ENCODE data around the gene NFE2L2. TPM values are rescaled to one million over a fixed set of nuclear protein-coding genes. Genes with fewer than 3 reads are reported as not detected.

Gene NFE2L2
- total and polyA plus RNA-seq, 2 donors (not counting 1 experiment from before 2014, with no cell fraction given), result 16.8 to 93.6 TPM

- H3K4me3 Mint-ChIP-seq, result no peak overlapping the region
- Histone ChIP-seq H3K79me2 (ENCODE audit: control insufficient read depth, insufficient read depth, low read length) (no peaks in the 10 kb centered on the region), H3K27ac (ENCODE audit: low read length in 2 of 2) (no peak overlapping the region), H2AFZ (ENCODE audit: insufficient read depth, low read depth, low read length, poor library complexity, severe bottlenecking) (no peak overlapping the region), H3K4me1 (ENCODE audit: control insufficient read depth in 2 of 2, insufficient read depth in 2 of 2, low read length in 2 of 2) (no peaks in the 10 kb centered on the region), H3K4me2 (replicated peaks; ENCODE audit: low read depth, low read length, poor library complexity, severe bottlenecking) (no peak overlapping the region), H3K9ac (ENCODE audit: low read length) (no peak overlapping the region), H3K9me3 (ENCODE audit: control extremely low read depth in 1 of 3, control insufficient read depth in 2 of 3, insufficient read depth in 1 of 3, low read length in 2 of 3) (no peaks in the 10 kb centered on the region), H4K20me1 (ENCODE audit: control insufficient read depth, insufficient read depth, low read length, poor library complexity, severe bottlenecking) (no peaks in the 10 kb centered on the region), H3K27me3 (replicated peaks in 1 of 4; ENCODE audit: control extremely low read depth in 1 of 4, control insufficient read depth in 3 of 4, insufficient read depth in 4 of 4, low read length in 3 of 4) (no peaks in the 10 kb centered on the region), H3K4me3 (ENCODE audit: control extremely low read depth in 1 of 5, extremely low read depth in 1 of 5, insufficient read depth in 1 of 5, low read depth in 2 of 5, low read length in 4 of 5) (no peak overlapping the region), H3K36me3 (replicated peaks in 1 of 2; ENCODE audit: control extremely low read depth in 1 of 2, control insufficient read depth in 1 of 2, extremely low read depth in 1 of 2, insufficient read depth in 2 of 2, low read length in 1 of 2) (no peaks in the 10 kb centered on the region)
- WGBS (ENCODE audit: insufficient coverage), result no CpG with 5 or more reads among the region's 1 CpG
- ChIA-PET POLR2A (no interaction called here), CTCF (no interaction called here)
- intact Hi-C loops (cut with micrococcal nuclease), result no loop called here
- H3K4me1 Mint-ChIP-seq, result no peaks in the 10 kb centered on the region
- no peak for ATAC-seq (ENCODE audit: low read depth)
- DNase-seq, result no peak
- H3K27ac Mint-ChIP-seq, result no peak overlapping the region
- TF ChIP-seq EZH2 (IDR thresholded peaks at IDR 0.05; ENCODE audit: borderline replicate concordance, insufficient read depth, low read depth, low read length, poor library complexity, severe bottlenecking), result no peak
- no peak for TF ChIP-seq CTCF (IDR thresholded peaks at IDR 0.05)
- H3K9me3 Mint-ChIP-seq (ENCODE audit: insufficient read depth), result no peaks in the 10 kb centered on the region
- no peaks in the 10 kb centered on the region for H3K27me3 Mint-ChIP-seq
These were observed 71.7 kb downstream of the NFE2L2 start for GRCh38 chr2:177192788-177193187.

GRCh38 chr2:177190941-177191340, 73.6 kb downstream of the NFE2L2 start:
- H3K27ac Mint-ChIP-seq, result no peak overlapping the region
- no peaks in the 10 kb centered on the region for H3K36me3 ChIP-seq (replicated peaks in 1 of 2; ENCODE audit: control extremely low read depth in 1 of 2, control insufficient read depth in 1 of 2, extremely low read depth in 1 of 2, insufficient read depth in 2 of 2, low read length in 1 of 2)

More at GRCh38 chr2:177190941-177191340, 73.6 kb downstream of the NFE2L2 start:
- Histone ChIP-seq H3K27ac (ENCODE audit: low read length in 2 of 2) (no peak overlapping the region), H2AFZ (ENCODE audit: insufficient read depth, low read depth, low read length, poor library complexity, severe bottlenecking) (no peak overlapping the region), H3K4me3 (ENCODE audit: control extremely low read depth in 1 of 5, extremely low read depth in 1 of 5, insufficient read depth in 1 of 5, low read depth in 2 of 5, low read length in 4 of 5) (no peak overlapping the region), H3K9ac (ENCODE audit: low read length) (no peak overlapping the region), H3K4me2 (replicated peaks; ENCODE audit: low read depth, low read length, poor library complexity, severe bottlenecking) (no peak overlapping the region), H3K27me3 (replicated peaks in 1 of 4; ENCODE audit: control extremely low read depth in 1 of 4, control insufficient read depth in 3 of 4, insufficient read depth in 4 of 4, low read length in 3 of 4) (no peaks in the 10 kb centered on the region), H3K4me1 (ENCODE audit: control insufficient read depth in 2 of 2, insufficient read depth in 2 of 2, low read length in 2 of 2) (no peaks in the 10 kb centered on the region), H3K79me2 (ENCODE audit: control insufficient read depth, insufficient read depth, low read length) (no peaks in the 10 kb centered on the region), H3K9me3 (ENCODE audit: control extremely low read depth in 1 of 3, control insufficient read depth in 2 of 3, insufficient read depth in 1 of 3, low read length in 2 of 3) (no peaks in the 10 kb centered on the region), H4K20me1 (ENCODE audit: control insufficient read depth, insufficient read depth, low read length, poor library complexity, severe bottlenecking) (no peaks in the 10 kb centered on the region)
- DNase-seq (no peak), ATAC-seq (ENCODE audit: low read depth) (no peak)
- Mint-ChIP-seq H3K4me3 (no peak overlapping the region), H3K9me3 (ENCODE audit: insufficient read depth) (no peaks in the 10 kb centered on the region), H3K4me1 (no peaks in the 10 kb centered on the region), H3K27me3 (no peaks in the 10 kb centered on the region)
- intact Hi-C loops (cut with micrococcal nuclease), result no loop called here
- WGBS (ENCODE audit: insufficient coverage), result no CpG with 5 or more reads among the region's 1 CpG
- POLR2A ChIA-PET, result no interaction called here
- CTCF ChIA-PET, result interaction anchor here (0.6 kb wide), 1 partner anchor 9 kb away, joined by 4 read pairs; no protein-coding TSS in a partner anchor
- TF ChIP-seq CTCF (IDR thresholded peaks at IDR 0.05) (no peak), EZH2 (IDR thresholded peaks at IDR 0.05; ENCODE audit: borderline replicate concordance, insufficient read depth, low read depth, low read length, poor library complexity, severe bottlenecking) (no peak)
